D341Med (cell line): Measurements from ENCODE around the gene FGFRL1.
A peak's percentile ranks its signal among the peaks of the same experiment; 100 is the strongest.
"Not testable (repeated sequence)": the region's sequence is repeated elsewhere in the genome, so short reads cannot be mapped to it uniquely, and the experiment has no call there.

Experiments used
- DNase-seq: peaks from one replicate; pipeline ENCODE4 v3.0.0; 2012; ENCODE audit warnings: low spot score

Gene FGFRL1

DNA sequence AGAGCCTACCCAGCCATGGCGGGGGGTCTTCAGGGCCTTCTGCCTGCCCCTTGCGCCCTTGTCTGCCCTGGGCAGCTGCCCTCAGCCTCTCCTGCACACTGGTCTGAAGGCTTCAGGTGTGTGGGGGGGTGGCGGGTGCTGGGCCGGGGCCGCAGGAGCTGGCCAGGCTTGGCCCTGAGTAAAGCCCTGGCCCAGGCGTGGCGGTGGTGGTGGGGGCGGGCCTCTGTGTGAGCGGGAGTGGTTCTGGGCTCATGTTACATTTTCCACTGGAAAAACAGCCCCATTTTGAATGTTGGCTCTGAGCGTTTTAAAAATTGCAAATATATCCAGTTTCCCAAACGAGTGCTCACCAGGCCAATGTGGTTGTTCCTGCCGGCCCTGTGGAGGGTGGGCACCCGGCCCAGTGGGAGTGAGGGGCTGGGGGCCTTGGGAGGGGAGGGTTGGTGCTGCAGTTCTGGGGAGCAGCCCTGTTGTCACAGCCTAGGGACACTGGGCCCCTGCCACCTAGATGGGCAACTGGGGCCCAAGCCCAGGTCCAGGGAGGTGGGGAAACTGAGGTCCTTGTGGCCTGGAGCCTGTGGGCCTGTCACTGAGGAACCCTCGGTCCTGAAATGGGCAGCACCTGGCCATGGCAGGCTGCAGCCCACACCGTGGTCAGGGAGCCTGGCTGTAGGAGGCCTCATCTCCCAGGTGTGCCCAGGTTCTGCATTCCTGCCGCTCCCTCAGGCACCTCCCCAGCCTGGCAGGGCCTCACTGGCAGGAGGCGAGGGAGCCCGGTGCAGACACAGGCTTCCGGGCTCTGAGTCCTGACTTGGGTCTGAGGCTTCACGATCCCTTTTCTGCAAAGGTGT lies 28.3 kb downstream of the FGFRL1 start:
- no peak for DNase-seq

GRCh38 chr4:1040344-1041146 lies 29.1 kb downstream of the FGFRL1 start:
- DNase-seq, result no peak

DNA sequence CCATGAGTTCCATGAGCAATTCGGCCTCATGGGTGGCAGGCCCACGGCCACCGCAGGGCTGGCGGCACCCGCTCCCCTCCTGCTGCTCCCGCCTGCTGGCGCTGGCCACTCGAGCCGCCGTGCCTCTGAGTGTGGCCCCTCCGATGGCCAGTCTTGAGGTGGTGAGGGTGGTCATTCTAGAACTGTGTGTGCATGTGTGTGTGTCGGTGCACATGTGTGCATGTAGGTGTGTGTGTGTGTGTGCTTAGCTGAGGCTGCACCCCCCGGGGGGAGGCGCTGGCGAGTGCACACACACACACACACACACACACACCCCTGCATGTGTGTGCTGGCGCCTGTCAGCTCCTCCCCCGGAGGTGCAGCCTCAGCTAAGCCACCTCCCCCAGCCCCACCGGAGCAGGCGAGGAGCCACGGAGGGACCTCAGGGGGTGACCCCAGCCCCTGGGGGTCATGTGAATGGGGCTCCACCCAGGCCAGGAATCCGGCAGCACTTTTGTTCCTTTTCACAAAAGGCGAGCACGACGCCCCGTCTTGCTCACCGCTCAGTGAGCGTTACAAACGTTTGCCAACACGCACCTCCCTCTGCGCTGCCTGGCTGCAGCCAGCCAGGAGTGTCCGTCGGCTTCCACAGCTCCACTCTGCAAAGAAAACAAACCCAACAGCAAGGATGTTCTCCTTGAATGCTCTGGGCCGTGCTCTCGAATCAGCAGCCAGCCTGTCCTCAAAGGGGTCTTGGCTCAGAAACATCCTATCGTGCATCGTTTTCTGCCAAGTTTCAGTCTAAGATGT lies 29.9 kb downstream of the FGFRL1 start:
- no peak for DNase-seq

- DNase-seq, result no peak
Measured at GRCh38 chr4:1041936-1042330, 30.5 kb downstream of the FGFRL1 start.

DNA sequence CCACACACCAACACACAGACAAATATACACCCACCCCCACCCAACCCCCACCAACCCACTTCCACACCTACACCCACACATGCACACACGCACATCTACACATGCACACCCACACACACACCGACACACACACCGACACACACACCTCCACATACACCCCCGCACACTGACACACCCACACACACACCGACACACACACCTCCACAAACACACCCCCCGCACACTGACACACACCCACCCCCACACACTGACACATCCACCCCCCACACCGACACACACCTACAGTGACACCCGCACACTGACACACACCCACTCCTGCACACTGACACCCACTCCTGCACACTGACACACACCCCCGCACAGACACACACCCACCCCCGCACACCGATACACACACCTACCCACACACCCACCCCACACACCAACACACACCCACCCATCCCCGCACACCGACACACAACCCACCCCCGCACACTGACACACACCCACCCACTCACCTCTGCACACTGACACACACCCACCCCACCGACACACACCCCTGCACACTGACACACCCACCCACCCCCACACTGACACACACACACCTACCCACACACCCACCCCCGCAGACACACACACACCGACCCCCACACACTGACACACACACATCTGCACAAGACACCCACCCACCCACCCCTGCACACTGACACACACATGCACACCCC lies 31.1 kb downstream of the FGFRL1 start:
- DNase-seq, result no peak

GRCh38 chr4:1043162-1043561 lies 31.7 kb downstream of the FGFRL1 start:
- no peak for DNase-seq

DNA sequence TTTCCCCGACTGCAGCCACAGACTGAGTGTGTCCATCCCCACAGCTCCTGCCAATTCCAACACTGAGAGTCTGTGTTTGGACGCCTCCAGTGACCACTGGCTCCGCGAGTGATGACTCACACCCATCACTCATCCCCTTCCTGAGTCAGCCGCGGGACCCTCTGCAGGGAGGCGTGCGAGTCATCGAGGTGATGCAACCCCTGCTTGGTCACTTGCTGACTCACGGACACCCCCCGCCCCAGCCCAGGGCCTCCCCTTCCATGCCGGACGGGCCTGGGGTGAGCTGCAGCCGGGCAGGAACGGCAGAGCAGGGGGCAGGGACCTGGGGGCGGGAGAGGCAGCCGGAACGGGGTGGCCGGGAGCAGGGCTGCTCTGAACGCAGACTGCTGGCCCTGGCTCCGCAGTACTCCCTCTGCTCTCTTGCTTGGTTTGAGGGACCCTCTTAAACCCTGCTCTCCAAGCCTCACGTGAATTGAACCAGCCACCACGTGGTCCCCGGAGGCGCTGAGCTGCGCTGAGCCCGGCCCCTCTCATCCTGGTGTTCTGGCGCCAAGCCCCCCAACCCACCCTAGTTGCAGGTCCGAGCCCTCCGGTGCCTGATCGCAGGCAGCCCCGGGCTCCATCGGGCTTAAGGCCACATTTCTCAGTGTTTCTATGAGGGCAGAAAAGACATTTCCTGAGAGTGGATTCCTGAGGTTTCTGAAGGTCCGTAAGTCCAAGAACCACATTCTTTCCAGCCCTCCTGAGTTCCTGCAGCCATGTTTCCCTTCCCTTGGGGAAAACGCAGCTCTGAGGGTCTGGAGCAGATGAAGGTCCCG lies 32.4 kb downstream of the FGFRL1 start:
- DNase-seq, result no peak

GRCh38 chr4:1044469-1045192 lies 33.2 kb downstream of the FGFRL1 start:
- DNase-seq, result no peak

GRCh38 chr4:1045193-1045594 lies 33.8 kb downstream of the FGFRL1 start:
- no peak for DNase-seq

- no peak for DNase-seq
Measured at GRCh38 chr4:1045595-1046201, 34.3 kb downstream of the FGFRL1 start.

DNA sequence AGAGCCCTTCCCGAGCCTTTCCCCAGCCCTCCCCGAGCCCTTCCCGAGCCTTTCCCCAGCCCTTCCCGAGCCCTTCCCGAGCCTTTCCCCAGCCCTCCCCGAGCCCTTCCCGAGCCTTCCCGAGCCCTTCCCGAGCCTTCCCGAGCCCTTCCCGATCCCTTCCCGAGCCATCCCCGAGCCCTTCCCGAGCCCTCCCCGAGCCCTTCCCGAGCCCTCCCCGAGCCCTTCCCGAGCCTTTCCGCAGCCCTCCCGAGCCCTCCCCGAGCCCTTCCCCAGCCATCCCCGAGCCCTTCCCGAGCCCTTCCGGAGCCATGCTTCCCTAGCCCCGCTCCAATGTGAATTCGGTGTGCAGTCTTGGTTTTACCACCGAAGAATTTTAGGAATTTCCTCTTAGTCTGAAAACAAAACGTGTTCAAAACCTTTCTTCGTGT lies 35.2 kb downstream of the FGFRL1 start:
- DNase-seq, result not testable (repeated sequence)

DNA sequence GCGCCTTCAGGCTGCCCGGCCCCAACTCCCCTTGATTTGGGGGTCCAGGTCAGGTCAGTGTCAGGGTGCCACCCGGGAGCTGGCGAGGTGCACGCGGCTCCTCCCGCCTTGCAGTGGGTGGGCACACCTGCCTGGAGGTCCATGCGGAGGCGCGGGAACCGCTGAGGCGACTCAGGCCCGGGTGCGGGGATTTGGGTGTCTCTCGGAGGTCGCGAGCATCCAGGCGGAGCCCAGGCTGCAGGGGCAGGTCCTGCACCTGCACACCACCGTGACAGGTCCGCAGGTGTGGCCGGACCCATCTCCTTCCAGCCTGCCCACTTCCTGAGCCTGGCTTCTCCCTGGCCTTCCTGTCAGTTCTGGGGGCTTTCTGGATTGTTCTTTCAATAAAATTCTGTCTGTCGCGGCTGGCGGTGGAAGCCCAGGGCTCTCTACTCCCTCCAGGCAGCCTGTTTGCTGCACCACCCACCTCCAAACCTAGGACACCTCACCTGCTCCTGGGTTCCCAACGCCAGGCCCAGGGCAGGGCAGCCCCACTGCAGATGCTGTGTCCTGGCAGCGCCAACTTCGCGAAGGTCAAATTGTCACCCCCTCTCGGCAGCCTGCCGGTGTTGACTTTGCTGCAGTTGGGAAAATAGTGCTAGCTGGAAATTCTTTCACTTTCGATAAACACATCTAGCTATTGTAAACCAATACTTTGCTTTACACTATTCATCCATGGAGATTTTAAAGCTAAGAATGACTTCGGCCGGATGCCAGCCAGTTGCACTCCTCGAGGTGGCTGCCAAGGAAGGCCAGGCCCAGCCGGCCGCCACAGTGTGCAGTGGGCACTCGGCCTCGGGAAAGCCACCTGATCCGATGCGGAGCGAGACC lies 35.9 kb downstream of the FGFRL1 start:
- peak; percentile 26 for DNase-seq

DNA sequence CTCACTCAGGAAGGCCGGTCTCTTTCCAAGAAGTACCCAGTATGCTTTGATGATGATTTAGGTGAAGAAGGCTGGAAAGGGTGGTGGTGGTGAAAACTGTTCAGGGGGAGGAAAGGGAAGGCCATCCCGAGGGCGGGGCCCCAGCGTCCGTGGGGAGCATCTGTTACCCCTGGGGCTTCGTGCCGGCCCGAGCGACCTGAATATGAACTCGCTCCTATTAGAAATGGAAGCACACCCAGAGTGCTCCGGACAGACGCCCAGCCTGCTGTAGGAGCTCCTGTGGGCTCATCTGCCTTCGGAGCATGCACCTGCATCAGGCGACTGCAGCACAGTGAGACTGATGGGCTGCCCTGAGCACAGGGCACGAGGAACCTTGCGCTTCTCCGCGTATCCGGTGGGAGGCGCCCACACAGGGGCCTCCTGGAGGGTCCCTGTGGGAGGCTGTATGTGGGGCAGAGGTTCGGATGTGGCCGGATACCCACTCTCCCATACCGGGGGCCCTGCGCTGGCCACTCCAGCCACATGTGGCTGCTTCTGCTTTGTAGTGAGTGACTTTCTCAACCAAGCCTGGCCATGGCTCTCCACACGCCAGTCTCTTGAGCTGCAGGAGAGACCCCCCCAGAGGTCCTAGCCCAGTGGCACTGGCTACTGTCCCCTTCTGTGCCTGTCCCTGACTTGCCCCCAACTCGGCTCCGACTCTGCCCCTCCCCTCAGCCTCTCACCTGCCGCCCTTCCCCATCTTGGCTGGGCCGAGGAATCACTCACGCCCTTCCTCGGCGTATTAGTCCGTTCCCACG lies 36.7 kb downstream of the FGFRL1 start:
- DNase-seq, result peak; percentile 35

DNA sequence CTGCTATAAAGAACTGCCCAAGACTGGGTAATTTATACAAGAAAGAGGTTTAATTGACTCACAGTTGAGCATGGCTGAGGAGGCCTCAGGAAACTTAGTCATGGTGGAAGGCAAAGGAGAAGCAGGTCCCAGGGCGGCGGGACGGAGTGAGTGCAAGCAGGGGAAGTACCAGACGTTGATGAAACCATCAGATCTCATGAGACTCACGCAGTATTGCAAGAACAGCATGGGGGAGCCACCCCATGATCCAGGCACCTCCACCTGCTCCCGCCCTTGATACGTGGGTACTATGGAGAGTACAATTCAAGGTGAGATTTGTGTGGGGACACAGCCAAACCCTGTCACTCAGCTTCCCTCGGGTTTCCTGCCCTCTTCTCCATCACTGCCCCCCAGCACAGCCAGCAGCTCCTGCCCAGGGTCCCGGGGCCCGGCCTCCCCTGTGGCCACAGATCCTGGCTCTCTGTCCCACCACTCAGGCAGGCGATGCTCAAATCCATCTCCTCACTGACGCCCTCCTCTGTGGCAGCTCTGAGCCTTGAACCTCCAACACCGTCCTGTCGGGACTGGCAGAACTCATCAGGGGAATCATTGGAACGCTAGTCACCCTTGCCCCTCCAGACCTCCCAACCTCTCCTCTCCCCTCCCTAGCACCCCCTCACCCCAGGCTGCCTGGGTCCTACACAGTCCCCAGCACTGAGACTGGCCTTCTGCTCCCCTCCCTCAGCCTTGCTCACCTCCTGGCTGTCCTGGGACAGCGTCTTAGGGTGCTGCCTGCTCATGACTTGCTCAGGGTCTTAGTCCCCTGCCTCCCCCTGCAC lies 37.6 kb downstream of the FGFRL1 start:
- DNase-seq, result peak; percentile 22

DNA sequence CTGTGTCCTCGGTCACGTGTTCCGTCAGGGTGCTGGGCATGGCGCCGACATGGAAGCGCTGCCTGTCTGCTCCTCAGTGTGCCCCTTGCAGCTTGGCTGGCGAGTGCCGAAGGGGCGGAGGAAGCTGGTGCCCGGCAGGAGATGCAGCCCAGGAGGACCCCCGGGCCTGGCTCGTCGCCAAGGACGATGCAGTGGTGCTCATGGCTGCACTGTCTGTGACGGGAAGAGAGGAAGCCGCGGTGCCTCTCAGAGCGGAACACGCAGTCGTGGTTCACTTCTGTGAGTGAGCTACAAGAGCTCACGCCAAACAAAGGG lies 38.1 kb downstream of the FGFRL1 start:
- no peak for DNase-seq

GRCh38 chr4:1050486-1051213 lies 39.2 kb downstream of the FGFRL1 start:
- peak; percentile 35 for DNase-seq

- no peak for DNase-seq
Measured at GRCh38 chr4:1051472-1051871, 40.0 kb downstream of the FGFRL1 start.
